HG03378 (cell line): ENCODE measurements around the gene PITPNM2.

Source experiments
- ATAC-seq: cut with Tn5 transposase; IDR thresholded peaks from one replicate; pipeline ENCODE4 v1.9.1; 2021; ENCODE audit warnings: mild to moderate bottlenecking, moderate library complexity; ENCODE audit not compliant: unreplicated experiment

PITPNM2 gene

GRCh38 chr12:123145211-123145610, 5.7 kb downstream of the PITPNM2 start:
- ATAC-seq = no peak

GRCh38 chr12:123143736-123144461, 7.0 kb downstream of the PITPNM2 start:
- no peak for ATAC-seq

GRCh38 chr12:123142921-123143735, 7.8 kb downstream of the PITPNM2 start:
- ATAC-seq = no peak

GRCh38 chr12:123142518-123142840, 8.4 kb downstream of the PITPNM2 start:
- ATAC-seq = no peak

GRCh38 chr12:123141615-123142517, 9.0 kb downstream of the PITPNM2 start:
- ATAC-seq = no peak

DNA sequence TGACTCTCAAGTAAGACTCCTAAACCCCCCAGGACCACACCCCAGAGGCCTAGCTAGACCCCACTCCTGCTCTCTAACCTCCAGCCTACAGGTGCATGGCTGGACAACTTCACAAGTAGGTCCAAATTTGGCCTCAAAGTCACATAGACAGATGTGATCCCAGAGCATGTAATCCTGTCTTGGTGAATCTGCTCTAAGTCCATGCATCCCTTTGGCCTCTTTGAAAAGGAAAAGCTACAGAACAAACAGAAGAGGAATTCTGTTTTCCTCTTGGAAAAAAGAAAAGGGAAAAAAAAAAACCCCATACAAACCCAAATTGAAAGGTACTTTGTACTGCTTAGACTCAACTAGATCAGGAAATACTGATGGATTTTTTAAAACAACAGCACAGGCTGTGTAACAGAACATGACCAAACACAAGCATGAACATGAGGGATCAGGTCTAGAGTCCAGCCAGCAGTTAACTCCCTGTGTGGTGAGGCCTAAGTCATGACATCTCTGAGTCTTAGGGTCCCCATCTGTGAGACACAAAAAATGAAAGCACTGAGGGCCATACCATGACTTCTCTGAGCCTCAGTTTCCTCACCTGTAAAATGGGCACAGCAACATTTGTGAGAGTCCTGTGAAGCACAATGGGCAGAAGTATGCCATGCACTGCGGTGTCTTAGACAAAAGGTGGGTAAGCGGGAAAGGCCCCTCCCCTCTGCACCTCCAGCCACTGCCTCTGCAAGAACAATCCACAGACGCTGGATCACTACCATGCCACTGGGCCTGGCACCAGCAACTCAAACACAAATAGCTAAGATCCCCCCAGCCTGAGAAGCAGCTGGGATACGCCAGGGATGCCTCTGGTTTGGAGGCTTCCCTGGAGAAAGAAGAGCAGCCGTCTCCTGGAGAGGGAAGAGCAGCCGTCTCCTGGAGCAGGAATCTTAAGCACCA, 9.9 kb downstream of the PITPNM2 start:
- no peak for ATAC-seq

DNA sequence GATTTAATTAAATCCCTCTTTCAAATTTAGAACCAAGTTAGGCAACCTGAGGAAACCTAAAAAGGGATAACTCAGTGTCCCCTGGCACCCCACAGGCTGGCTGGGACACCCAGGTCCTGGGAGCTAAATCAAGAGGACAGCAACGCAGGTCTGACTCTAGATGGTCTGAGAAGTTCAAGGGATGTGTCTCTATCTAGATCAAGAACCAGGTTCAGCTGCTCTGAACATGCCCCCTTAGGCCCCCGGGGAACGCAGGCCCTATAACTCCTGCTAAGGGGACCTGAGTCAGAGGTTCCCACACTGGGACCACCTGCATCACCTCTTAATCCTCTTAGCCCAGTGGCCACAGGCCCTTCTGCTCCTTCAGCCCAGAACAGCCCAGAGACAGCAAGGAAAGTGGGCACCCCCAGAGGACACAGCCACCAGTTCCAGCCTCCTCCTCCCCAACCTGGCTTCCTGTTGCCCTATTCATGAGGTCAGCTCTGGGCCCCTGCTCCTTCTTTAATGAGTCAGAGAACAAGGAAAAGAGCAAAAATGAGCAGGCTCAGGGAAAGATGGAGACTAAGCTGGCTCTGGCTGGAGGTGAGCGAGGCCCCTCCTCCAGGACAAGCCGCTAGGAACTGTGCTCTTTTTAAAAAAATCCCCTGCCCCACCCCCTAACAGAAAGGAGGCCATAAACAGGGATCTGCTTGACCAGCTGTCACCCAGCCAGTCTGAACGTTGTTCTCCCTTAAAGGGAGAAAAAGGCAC, 10.8 kb downstream of the PITPNM2 start:
- no peak for ATAC-seq

- no peak for ATAC-seq
These were observed 15.2 kb downstream of the PITPNM2 start for GRCh38 chr12:123135688-123136087.

DNA sequence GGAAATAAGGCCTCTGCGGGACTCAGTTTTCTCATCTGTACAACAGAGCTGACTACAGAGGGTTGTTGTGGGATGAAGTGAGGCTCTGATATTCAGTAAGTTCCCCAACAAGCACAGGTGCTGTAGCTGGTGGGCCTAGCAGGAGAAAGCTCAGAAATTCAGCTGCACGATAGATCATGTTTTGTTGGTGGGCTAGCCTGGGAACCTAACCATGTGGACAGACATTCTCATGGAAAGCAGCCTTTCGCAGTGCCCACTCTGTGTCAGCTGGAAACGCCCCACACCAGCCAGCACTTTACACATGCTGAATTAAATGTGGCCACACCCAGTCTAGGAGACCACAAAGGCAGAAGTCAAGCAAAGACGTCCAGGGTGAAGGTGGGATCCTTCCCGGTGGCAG, 16.1 kb downstream of the PITPNM2 start:
- no peak for ATAC-seq

- ATAC-seq = no peak
These were observed 16.6 kb downstream of the PITPNM2 start for GRCh38 chr12:123134271-123134671.

DNA sequence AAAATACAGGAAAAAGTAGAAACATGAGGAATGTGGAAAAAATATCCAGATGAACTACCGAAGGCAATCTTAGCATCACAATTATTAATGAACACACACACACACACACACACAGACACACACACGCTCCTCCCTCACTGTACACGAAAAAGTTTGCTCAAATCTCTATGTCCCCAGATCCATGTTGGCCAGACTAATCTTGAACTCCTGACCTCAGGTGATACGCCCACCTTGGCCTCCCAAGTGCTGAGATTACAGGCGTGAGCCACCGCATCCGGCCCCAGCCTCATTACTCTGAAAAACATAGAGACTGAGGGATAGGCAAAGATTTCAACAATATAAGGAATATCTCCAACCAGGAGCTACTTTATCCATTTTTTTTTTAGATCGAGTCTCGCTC, 17.2 kb downstream of the PITPNM2 start:
- no peak for ATAC-seq

- ATAC-seq = no peak
These were observed 17.8 kb downstream of the PITPNM2 start for GRCh38 chr12:123132951-123133619.

- no peak for ATAC-seq
These were observed 18.9 kb downstream of the PITPNM2 start for GRCh38 chr12:123131879-123132402.

- no peak for ATAC-seq
These were observed 19.5 kb downstream of the PITPNM2 start for GRCh38 chr12:123131291-123131832.

- no peak for ATAC-seq
These were observed 21.3 kb downstream of the PITPNM2 start for GRCh38 chr12:123129621-123130020.

DNA sequence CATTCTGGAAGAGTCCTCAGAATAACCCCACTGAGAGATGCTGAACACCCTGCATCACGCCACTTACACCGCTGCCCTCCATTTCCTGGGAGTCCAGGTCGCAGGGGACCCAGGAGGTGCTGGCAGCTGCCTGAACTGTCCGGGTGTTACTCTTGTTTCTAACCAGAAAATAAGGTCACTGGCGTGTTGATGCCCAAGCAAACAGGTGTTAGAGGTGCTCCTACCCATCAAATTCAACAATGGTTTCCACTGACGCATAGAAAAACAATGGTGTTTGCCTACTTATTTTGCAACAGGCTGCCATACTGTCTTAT, 23.8 kb downstream of the PITPNM2 start:
- no peak for ATAC-seq

GRCh38 chr12:123126294-123127181, 24.4 kb downstream of the PITPNM2 start:
- ATAC-seq = no peak

DNA sequence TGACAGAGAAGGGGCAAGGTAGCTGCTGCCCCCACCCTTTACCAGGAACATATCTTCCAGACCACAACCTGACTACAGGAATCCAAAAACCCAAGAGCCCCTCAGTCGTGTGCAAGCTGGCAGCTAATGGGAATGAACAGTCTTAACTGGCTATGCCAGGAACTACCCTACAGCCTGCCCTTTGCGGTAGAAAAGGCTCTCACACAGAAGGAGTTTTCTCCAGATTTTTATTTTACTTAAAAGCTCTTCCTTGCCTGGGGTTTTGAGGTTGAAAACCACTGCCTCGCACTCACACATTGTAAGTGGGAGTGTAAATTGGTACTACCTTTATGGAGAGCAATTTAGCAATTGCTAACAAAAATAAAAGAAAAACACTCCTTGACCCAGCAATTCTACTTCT, 28.3 kb downstream of the PITPNM2 start:
- ATAC-seq = no peak
